CD14-positive monocyte (primary cell): ENCODE measurements around the gene TM2D3. TPM values are rescaled to one million over a fixed set of nuclear protein-coding genes. Genes with fewer than 3 reads are reported as not detected.

Experiments used
- DNase-seq, 3 donors: peaks; one replicate each; pipeline ENCODE4 v3.0.0-alpha.2; 2011 to 2022
- H2AFZ ChIP-seq: 2 replicates; pipeline ENCODE4 v1.6.0; 2012; ENCODE audit warnings: mild to moderate bottlenecking, low read depth, low read length, inconsistent platforms; ENCODE audit not compliant: insufficient read depth, poor library complexity, severe bottlenecking
- H3K27ac ChIP-seq, 2 donors: 1 replicate in 1 of 2; 2 replicates in 1 of 2; pipeline ENCODE4 v1.5.1; 2012 to 2013; ENCODE audit warnings: low read length in 2 of 2, control low read depth in 1 of 2, inconsistent platforms in 1 of 2, low read depth in 1 of 2, mild to moderate bottlenecking in 1 of 2
- H3K27me3 ChIP-seq, 2 donors: one replicate each; pipeline versions ENCODE4 v1.6.0 to v1.6.1; 2011 to 2013; ENCODE audit warnings: low read length in 2 of 2; ENCODE audit not compliant: control insufficient read depth in 2 of 2, insufficient read depth in 2 of 2
- H3K36me3 ChIP-seq, 2 donors: replicated peaks in 1 of 2; 1 replicate in 1 of 2; 2 replicates in 1 of 2; pipeline versions ENCODE4 v1.5.1 to v1.6.1; 2012 to 2013; ENCODE audit warnings: low read length in 2 of 2, control low read depth in 1 of 2, inconsistent platforms in 1 of 2, mild to moderate bottlenecking in 1 of 2; ENCODE audit not compliant: insufficient read depth in 2 of 2, control insufficient read depth in 1 of 2
- H3K4me1 ChIP-seq, 2 donors: 1 replicate in 1 of 2; 2 replicates in 1 of 2; pipeline versions ENCODE4 v1.5.1 to v1.6.1; 2012 to 2013; ENCODE audit warnings: low read length in 2 of 2, control low read depth in 1 of 2, inconsistent platforms in 1 of 2, mild to moderate bottlenecking in 1 of 2, moderate library complexity in 1 of 2; ENCODE audit not compliant: insufficient read depth in 2 of 2, control insufficient read depth in 1 of 2
- H3K4me2 ChIP-seq: replicated peaks from 2 replicates; pipeline ENCODE3; 2012; ENCODE audit warnings: low read length, moderate library complexity, mild to moderate bottlenecking; ENCODE audit not compliant: poor library complexity, severe bottlenecking; ENCODE audit errors: extremely low read depth
- H3K4me3 ChIP-seq, 3 experiments: fragments of 200-600 bp in 1 of 3; sonication (generic) in 1 of 3; replicated peaks in 1 of 3; 1 replicate in 2 of 3; 2 replicates in 1 of 3; pipeline ENCODE4 v1.5.1; 2011 to 2013; ENCODE audit warnings: low read length in 3 of 3, mild to moderate bottlenecking in 3 of 3, control low read depth in 2 of 3, low read depth in 2 of 3, inconsistent platforms in 1 of 3, moderate library complexity in 1 of 3
- H3K79me2 ChIP-seq: 2 replicates; pipeline ENCODE4 v1.6.0; 2012; ENCODE audit warnings: mild to moderate bottlenecking, control low read depth, inconsistent platforms, low read length, moderate library complexity; ENCODE audit not compliant: insufficient read depth
- H3K9ac ChIP-seq: 2 replicates; pipeline ENCODE4 v1.6.0; 2017; ENCODE audit warnings: low read length, mild to moderate bottlenecking; ENCODE audit not compliant: insufficient read depth, poor library complexity, severe bottlenecking
- H3K9me3 ChIP-seq, 2 donors: replicated peaks in 1 of 2; 1 replicate in 1 of 2; 2 replicates in 1 of 2; pipeline versions ENCODE4 v1.5.1 to v1.6.1; 2012 to 2013; ENCODE audit warnings: low read length in 2 of 2, control low read depth in 1 of 2; ENCODE audit not compliant: control insufficient read depth in 1 of 2, insufficient read depth in 1 of 2
- H4K20me1 ChIP-seq: 2 replicates; pipeline ENCODE4 v1.6.0; 2012; ENCODE audit warnings: mild to moderate bottlenecking, low read length, control low read depth, moderate library complexity; ENCODE audit not compliant: insufficient read depth
- H3K27ac Mint-ChIP-seq, 7 donors: one replicate each; pipeline ENCODE4 v1.8.0; 2020; ENCODE audit warnings: mild to moderate bottlenecking in 7 of 7, mixed read lengths in 7 of 7, moderate library complexity in 6 of 7, inconsistent platforms in 2 of 7
- H3K27me3 Mint-ChIP-seq, 3 donors: one replicate each; pipeline ENCODE4 v1.8.0; 2021 to 2022; ENCODE audit warnings: low read depth in 3 of 3, mild to moderate bottlenecking in 3 of 3, mixed read lengths in 3 of 3, moderate library complexity in 3 of 3, inconsistent platforms in 1 of 3
- H3K36me3 Mint-ChIP-seq, 2 donors: one replicate each; pipeline ENCODE4 v1.8.0; 2020; ENCODE audit warnings: mixed read lengths in 2 of 2, inconsistent platforms in 1 of 2, mild to moderate bottlenecking in 1 of 2
- H3K4me1 Mint-ChIP-seq: one replicate; pipeline ENCODE4 v1.8.0; 2020; ENCODE audit warnings: mild to moderate bottlenecking, mixed read lengths
- H3K4me3 Mint-ChIP-seq, 2 donors: one replicate each; pipeline ENCODE4 v1.8.0; 2020; ENCODE audit warnings: mild to moderate bottlenecking in 2 of 2, mixed read lengths in 2 of 2, moderate library complexity in 1 of 2
- H3K9me3 Mint-ChIP-seq, 7 donors: one replicate each; pipeline ENCODE4 v1.8.0; 2020 to 2022; ENCODE audit warnings: mixed read lengths in 7 of 7, mild to moderate bottlenecking in 6 of 7, moderate library complexity in 6 of 7, inconsistent platforms in 2 of 7
- WGBS: methylation state at CpG from one replicate; pipeline ENCODE4 v1.1.5; 2013; ENCODE audit warnings: missing lambda C conversion rate; ENCODE audit not compliant: insufficient coverage; 5-methylcytosine and 5-hydroxymethylcytosine counted together
- intact Hi-C, 2 donors: fragments of 100-400 bp; cut with micrococcal nuclease; formaldehyde crosslinking; loops; one replicate each; pipeline versions ENCODE4 v1.15.0 to v1.15.1; 2023
- polyA plus RNA-seq, 3 donors: library from polyadenylated mRNA; depleted of rRNA in 1 of 3; unstranded in 2 of 3; stranded (reverse) in 1 of 3; fragments of 300-500 nt in 2 of 3; fragments of >200 nt in 1 of 3; fragmentation: Illumina TruSeq in 2 of 3; gene quantifications; 1 replicate in 2 of 3; 2 replicates in 1 of 3; pipeline ENCODE4 v1.2.3, GENCODE V29; 2012 to 2021
- TF ChIP-seq, protein P1 (sequence below): fragments of 200-600 bp; IDR thresholded peaks from one replicate; pipeline ENCODE4 v1.8.0; 2022; ENCODE audit warnings: antibody characterized with exemption, mild to moderate bottlenecking

TM2D3 gene
- polyA plus RNA-seq, 3 donors: 22.9 to 54.6 (median 26.5) TPM

DNA sequence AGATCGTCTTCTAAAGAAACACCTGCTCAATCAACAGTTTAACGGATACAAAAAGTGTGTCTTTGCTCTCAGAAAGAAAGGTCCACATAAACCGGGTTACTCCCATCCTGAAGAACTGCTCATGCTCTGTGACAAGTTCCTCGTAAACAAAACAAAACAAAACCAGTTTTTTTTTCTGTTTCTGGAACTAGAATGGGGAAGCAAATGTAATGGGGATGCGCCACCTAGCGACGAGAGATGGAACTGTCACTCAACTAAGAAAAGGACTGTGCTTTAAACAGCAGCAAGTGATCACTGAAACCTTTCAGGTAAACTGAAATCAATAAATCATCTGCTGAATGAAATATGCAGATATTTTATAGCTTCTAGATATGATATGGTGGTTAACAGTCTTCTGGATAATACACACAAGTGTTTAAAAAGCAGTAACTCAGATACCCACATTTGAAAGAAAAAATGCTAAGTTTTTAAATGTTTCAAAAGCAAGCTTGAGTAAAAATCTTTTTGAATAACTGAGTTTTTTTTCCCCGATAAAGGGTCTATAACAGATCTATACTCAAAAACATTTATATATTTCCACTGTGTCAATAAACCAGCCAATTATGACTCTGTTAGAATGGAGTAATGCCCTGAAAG, 10.9 kb downstream of the TM2D3 start:
- peaks cover 27% of the 10 kb centered on the region for H3K4me1 Mint-ChIP-seq
- peak overlapping the region; percentile 62 for H3K4me2 ChIP-seq
- peaks cover 21 to 28% of the 10 kb centered on the region in 2 donors for H3K4me1 ChIP-seq
- H4K20me1 ChIP-seq: no peaks in the 10 kb centered on the region
- peaks cover 61 to 65% of the 10 kb centered on the region in 2 donors for H3K36me3 Mint-ChIP-seq
- H3K27ac ChIP-seq: peak overlapping the region; percentile 7 to 94
- intact Hi-C loops: loop anchor here in 1 of 2 donors (10.0 kb wide), 1 partner anchor 626 kb away; no protein-coding TSS in a partner anchor
- peak overlapping the region; percentile 54 for H3K9ac ChIP-seq
- H3K9me3 Mint-ChIP-seq: peaks cover 0 to 7% (median 0%) of the 10 kb centered on the region in 7 donors
- TF ChIP-seq, protein P1, sequence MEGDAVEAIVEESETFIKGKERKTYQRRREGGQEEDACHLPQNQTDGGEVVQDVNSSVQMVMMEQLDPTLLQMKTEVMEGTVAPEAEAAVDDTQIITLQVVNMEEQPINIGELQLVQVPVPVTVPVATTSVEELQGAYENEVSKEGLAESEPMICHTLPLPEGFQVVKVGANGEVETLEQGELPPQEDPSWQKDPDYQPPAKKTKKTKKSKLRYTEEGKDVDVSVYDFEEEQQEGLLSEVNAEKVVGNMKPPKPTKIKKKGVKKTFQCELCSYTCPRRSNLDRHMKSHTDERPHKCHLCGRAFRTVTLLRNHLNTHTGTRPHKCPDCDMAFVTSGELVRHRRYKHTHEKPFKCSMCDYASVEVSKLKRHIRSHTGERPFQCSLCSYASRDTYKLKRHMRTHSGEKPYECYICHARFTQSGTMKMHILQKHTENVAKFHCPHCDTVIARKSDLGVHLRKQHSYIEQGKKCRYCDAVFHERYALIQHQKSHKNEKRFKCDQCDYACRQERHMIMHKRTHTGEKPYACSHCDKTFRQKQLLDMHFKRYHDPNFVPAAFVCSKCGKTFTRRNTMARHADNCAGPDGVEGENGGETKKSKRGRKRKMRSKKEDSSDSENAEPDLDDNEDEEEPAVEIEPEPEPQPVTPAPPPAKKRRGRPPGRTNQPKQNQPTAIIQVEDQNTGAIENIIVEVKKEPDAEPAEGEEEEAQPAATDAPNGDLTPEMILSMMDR: peak; percentile 94
- H3K9me3 ChIP-seq: no peaks in the 10 kb centered on the region
- no peaks in the 10 kb centered on the region for H3K27me3 ChIP-seq
- WGBS: no CpG with 5 or more reads among the region's 8 CpGs
- H3K4me3 Mint-ChIP-seq: peak overlapping the region; percentile 51 to 78
- H3K4me3 ChIP-seq: peak overlapping the region in 2 of 3 experiments; percentile 25 to 60
- H2AFZ ChIP-seq: no peak overlapping the region
- H3K36me3 ChIP-seq: peaks cover 29 to 49% of the 10 kb centered on the region in 2 donors
- H3K27ac Mint-ChIP-seq: peak overlapping the region; percentile 99 to 100 (median 99)
- peak; percentile 86 to 88 (median 87) for DNase-seq
- H3K27me3 Mint-ChIP-seq: no peaks in the 10 kb centered on the region
- peaks cover 3% of the 10 kb centered on the region for H3K79me2 ChIP-seq

DNA sequence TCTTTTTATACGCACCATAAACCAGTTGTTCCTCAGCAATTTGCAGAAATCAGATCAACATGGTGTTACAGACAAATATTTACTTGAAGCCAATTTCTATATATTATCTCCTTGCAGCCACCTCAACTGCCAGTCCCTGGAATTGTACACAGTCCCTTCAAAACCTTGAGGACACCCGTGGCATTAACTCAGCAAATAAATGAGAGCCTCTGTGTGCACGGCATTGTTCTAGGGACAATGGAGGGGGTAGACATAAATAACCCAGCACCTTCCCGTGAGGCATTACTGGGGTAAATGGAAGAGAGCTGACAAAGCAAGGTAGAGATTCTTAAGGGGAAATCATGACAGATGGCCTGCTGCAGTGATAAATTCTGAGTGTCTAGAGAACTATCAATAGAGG, 12.5 kb downstream of the TM2D3 start:
- no peak overlapping the region for H3K4me3 Mint-ChIP-seq
- peaks cover 25% of the 10 kb centered on the region for H3K4me1 Mint-ChIP-seq
- peaks cover 14 to 34% of the 10 kb centered on the region in 2 donors for H3K36me3 ChIP-seq
- peaks cover 20 to 27% of the 10 kb centered on the region in 2 donors for H3K4me1 ChIP-seq
- 100% methylated on average over 2 of the region's 4 CpGs for WGBS
- H4K20me1 ChIP-seq: no peaks in the 10 kb centered on the region
- intact Hi-C loops: loop anchor here in 1 of 2 donors (10.0 kb wide), 1 partner anchor 625 kb away; no protein-coding TSS in a partner anchor
- H3K9ac ChIP-seq: no peak overlapping the region
- no peak overlapping the region for H3K4me3 ChIP-seq
- peaks cover 45 to 49% of the 10 kb centered on the region in 2 donors for H3K36me3 Mint-ChIP-seq
- H3K27ac ChIP-seq: peak overlapping the region in 1 of 2 donors; percentile 94
- H3K4me2 ChIP-seq: no peak overlapping the region
- H3K27me3 Mint-ChIP-seq: no peaks in the 10 kb centered on the region
- TF ChIP-seq, protein P1: no peak
- no peaks in the 10 kb centered on the region for H3K27me3 ChIP-seq
- peaks cover 0 to 7% (median 0%) of the 10 kb centered on the region in 7 donors for H3K9me3 Mint-ChIP-seq
- H2AFZ ChIP-seq: no peak overlapping the region
- H3K27ac Mint-ChIP-seq: peak overlapping the region; percentile 50 to 99 (median 87)
- no peaks in the 10 kb centered on the region for H3K9me3 ChIP-seq
- H3K79me2 ChIP-seq: peaks cover 3% of the 10 kb centered on the region
- DNase-seq: no peak
